ENCODE results near the gene FUT9.

DNA sequence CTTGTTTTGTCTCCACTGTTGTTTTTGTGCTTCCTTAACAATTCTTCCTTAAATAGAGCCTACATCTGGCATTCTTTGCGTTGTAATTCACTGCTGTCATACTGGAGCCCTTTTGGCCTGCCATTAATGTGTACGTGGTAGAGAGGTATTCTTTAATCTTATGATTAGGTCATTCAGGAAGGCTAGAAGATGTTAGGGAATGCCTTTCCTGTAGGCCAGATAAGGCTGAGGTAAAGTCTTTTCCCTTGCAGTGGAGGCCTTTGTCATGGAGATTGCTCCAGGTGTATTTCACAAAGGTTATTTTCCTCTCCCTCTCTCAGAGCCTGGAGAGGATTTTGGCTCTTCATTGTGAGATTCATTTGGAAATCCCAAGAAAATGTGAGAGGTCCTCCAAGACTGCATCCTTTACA lies 146.9 kb downstream of the FUT9 start:
- TF ChIP-seq, protein P1, sequence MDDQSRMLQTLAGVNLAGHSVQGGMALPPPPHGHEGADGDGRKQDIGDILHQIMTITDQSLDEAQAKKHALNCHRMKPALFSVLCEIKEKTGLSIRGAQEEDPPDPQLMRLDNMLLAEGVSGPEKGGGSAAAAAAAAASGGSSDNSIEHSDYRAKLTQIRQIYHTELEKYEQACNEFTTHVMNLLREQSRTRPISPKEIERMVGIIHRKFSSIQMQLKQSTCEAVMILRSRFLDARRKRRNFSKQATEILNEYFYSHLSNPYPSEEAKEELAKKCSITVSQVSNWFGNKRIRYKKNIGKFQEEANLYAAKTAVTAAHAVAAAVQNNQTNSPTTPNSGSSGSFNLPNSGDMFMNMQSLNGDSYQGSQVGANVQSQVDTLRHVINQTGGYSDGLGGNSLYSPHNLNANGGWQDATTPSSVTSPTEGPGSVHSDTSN (IDR thresholded peaks at IDR 0.05) = no peak
- TF ChIP-seq POLR2A (IDR thresholded peaks at IDR 0.05; ENCODE audit: low read length) (no peak), CHD2 (IDR thresholded peaks at IDR 0.05; ENCODE audit: low read length, partially characterized antibody) (no peak), KDM5A (IDR thresholded peaks at IDR 0.05) (no peak), FOSL2 (IDR thresholded peaks at IDR 0.05) (no peak), FOSL2 (CRISPR knock-in tag; IDR thresholded peaks at IDR 0.05) (no peak), HDAC2 (IDR thresholded peaks at IDR 0.05) (no peak), CEBPB (IDR thresholded peaks at IDR 0.05) (no peak), BHLHE40 (IDR thresholded peaks at IDR 0.05; ENCODE audit: low read depth, low read length) (no peak), EHMT2 (IDR thresholded peaks at IDR 0.05; ENCODE audit: low read depth) (no peak)
- TF ChIP-seq, protein P2, sequence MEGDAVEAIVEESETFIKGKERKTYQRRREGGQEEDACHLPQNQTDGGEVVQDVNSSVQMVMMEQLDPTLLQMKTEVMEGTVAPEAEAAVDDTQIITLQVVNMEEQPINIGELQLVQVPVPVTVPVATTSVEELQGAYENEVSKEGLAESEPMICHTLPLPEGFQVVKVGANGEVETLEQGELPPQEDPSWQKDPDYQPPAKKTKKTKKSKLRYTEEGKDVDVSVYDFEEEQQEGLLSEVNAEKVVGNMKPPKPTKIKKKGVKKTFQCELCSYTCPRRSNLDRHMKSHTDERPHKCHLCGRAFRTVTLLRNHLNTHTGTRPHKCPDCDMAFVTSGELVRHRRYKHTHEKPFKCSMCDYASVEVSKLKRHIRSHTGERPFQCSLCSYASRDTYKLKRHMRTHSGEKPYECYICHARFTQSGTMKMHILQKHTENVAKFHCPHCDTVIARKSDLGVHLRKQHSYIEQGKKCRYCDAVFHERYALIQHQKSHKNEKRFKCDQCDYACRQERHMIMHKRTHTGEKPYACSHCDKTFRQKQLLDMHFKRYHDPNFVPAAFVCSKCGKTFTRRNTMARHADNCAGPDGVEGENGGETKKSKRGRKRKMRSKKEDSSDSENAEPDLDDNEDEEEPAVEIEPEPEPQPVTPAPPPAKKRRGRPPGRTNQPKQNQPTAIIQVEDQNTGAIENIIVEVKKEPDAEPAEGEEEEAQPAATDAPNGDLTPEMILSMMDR (IDR thresholded peaks at IDR 0.05) = no peak
- TF ChIP-seq, protein P3, sequence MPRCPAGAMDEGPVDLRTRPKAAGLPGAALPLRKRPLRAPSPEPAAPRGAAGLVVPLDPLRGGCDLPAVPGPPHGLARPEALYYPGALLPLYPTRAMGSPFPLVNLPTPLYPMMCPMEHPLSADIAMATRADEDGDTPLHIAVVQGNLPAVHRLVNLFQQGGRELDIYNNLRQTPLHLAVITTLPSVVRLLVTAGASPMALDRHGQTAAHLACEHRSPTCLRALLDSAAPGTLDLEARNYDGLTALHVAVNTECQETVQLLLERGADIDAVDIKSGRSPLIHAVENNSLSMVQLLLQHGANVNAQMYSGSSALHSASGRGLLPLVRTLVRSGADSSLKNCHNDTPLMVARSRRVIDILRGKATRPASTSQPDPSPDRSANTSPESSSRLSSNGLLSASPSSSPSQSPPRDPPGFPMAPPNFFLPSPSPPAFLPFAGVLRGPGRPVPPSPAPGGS (IDR thresholded peaks at IDR 0.05) = no peak
- TF ChIP-seq, protein P4, sequence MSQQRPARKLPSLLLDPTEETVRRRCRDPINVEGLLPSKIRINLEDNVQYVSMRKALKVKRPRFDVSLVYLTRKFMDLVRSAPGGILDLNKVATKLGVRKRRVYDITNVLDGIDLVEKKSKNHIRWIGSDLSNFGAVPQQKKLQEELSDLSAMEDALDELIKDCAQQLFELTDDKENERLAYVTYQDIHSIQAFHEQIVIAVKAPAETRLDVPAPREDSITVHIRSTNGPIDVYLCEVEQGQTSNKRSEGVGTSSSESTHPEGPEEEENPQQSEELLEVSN (IDR thresholded peaks at IDR 0.05; ENCODE audit: borderline replicate concordance, low read depth) = no peak

Measured in A549 (cell line).